ENCODE results near the gene CPZ.

Gene CPZ

GRCh38 chr4:8649631-8650361, 57.2 kb downstream of the CPZ start (continued):
- TF ChIP-seq, protein P1, sequence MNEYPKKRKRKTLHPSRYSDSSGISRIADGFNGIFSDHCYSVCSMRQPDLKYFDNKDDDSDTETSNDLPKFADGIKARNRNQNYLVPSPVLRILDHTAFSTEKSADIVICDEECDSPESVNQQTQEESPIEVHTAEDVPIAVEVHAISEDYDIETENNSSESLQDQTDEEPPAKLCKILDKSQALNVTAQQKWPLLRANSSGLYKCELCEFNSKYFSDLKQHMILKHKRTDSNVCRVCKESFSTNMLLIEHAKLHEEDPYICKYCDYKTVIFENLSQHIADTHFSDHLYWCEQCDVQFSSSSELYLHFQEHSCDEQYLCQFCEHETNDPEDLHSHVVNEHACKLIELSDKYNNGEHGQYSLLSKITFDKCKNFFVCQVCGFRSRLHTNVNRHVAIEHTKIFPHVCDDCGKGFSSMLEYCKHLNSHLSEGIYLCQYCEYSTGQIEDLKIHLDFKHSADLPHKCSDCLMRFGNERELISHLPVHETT (tag by site-specific recombination; IDR thresholded peaks at IDR 0.05): no peak
- TF ChIP-seq ZSCAN30 (tag by site-specific recombination; IDR thresholded peaks at IDR 0.05) (no peak), ZNF114 (tag by site-specific recombination; IDR thresholded peaks at IDR 0.05) (no peak)
- TF ChIP-seq, protein P2, sequence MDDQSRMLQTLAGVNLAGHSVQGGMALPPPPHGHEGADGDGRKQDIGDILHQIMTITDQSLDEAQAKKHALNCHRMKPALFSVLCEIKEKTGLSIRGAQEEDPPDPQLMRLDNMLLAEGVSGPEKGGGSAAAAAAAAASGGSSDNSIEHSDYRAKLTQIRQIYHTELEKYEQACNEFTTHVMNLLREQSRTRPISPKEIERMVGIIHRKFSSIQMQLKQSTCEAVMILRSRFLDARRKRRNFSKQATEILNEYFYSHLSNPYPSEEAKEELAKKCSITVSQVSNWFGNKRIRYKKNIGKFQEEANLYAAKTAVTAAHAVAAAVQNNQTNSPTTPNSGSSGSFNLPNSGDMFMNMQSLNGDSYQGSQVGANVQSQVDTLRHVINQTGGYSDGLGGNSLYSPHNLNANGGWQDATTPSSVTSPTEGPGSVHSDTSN (CRISPR knock-in tag; IDR thresholded peaks at IDR 0.05): no peak

GRCh38 chr4:8651661-8652180, 59.2 kb downstream of the CPZ start:
- TF ChIP-seq, protein P3, sequence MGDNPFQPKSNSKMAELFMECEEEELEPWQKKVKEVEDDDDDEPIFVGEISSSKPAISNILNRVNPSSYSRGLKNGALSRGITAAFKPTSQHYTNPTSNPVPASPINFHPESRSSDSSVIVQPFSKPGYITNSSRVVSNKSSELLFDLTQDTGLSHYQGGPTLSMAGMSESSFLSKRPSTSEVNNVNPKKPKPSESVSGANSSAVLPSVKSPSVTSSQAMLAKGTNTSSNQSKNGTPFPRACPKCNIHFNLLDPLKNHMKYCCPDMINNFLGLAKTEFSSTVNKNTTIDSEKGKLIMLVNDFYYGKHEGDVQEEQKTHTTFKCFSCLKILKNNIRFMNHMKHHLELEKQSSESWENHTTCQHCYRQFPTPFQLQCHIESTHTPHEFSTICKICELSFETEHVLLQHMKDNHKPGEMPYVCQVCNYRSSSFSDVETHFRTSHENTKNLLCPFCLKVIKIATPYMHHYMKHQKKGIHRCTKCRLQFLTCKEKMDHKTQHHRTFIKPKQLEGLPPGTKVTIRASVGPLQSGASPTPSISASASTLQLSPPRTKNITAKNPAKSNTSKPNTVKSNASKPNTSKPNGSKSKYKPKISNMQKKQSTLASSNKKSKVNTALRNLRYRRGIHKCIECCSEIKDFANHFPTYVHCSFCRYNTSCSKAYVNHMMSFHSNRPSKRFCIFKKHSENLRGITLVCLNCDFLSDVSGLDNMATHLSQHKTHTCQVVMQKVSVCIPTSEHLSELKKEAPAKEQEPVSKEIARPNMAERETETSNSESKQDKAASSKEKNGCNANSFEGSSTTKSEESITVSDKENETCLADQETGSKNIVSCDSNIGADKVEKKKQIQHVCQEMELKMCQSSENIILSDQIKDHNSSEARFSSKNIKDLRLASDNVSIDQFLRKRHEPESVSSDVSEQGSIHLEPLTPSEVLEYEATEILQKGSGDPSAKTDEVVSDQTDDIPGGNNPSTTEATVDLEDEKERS (tag by site-specific recombination; IDR thresholded peaks at IDR 0.05): no peak
- TF ChIP-seq, protein P4, sequence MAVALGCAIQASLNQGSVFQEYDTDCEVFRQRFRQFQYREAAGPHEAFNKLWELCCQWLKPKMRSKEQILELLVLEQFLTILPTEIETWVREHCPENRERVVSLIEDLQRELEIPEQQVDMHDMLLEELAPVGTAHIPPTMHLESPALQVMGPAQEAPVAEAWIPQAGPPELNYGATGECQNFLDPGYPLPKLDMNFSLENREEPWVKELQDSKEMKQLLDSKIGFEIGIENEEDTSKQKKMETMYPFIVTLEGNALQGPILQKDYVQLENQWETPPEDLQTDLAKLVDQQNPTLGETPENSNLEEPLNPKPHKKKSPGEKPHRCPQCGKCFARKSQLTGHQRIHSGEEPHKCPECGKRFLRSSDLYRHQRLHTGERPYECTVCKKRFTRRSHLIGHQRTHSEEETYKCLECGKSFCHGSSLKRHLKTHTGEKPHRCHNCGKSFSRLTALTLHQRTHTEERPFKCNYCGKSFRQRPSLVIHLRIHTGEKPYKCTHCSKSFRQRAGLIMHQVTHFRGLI (tag by site-specific recombination; IDR thresholded peaks at IDR 0.05): no peak
- TF ChIP-seq REPIN1 (tag by site-specific recombination; IDR thresholded peaks at IDR 0.05; ENCODE audit: low read depth) (no peak), ZXDB (tag by site-specific recombination; IDR thresholded peaks at IDR 0.05) (no peak), ZBTB17 (tag by site-specific recombination; IDR thresholded peaks at IDR 0.05) (no peak), ZNF148 (tag by site-specific recombination; IDR thresholded peaks at IDR 0.05; ENCODE audit: borderline replicate concordance) (no peak), ZNF544 (tag by site-specific recombination; IDR thresholded peaks at IDR 0.05) (no peak), ZNF433 (tag by site-specific recombination; IDR thresholded peaks at IDR 0.05; ENCODE audit: low read depth) (no peak)
- TF ChIP-seq, protein P5, sequence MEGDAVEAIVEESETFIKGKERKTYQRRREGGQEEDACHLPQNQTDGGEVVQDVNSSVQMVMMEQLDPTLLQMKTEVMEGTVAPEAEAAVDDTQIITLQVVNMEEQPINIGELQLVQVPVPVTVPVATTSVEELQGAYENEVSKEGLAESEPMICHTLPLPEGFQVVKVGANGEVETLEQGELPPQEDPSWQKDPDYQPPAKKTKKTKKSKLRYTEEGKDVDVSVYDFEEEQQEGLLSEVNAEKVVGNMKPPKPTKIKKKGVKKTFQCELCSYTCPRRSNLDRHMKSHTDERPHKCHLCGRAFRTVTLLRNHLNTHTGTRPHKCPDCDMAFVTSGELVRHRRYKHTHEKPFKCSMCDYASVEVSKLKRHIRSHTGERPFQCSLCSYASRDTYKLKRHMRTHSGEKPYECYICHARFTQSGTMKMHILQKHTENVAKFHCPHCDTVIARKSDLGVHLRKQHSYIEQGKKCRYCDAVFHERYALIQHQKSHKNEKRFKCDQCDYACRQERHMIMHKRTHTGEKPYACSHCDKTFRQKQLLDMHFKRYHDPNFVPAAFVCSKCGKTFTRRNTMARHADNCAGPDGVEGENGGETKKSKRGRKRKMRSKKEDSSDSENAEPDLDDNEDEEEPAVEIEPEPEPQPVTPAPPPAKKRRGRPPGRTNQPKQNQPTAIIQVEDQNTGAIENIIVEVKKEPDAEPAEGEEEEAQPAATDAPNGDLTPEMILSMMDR (tag by site-specific recombination; IDR thresholded peaks at IDR 0.05): no peak
- H3K4me3 ChIP-seq (ENCODE audit: low read depth, low read length): no peak overlapping the region
- H3K36me3 ChIP-seq (ENCODE audit: control insufficient read depth in 2 of 2, insufficient read depth in 1 of 2, low read length in 2 of 2): no peaks in the 10 kb centered on the region
- ChIA-PET POLR2A (no interaction called here), CTCF (no interaction called here)
- H3K27ac ChIP-seq (ENCODE audit: extremely low read depth, low read depth, low read length): no peak overlapping the region
- H3K4me1 ChIP-seq (ENCODE audit: control insufficient read depth, insufficient read depth, low read length): peaks cover 3% of the 10 kb centered on the region; the same call in 1 of the 2 replicates
- no peaks in the 10 kb centered on the region for H3K9me3 ChIP-seq (ENCODE audit: control insufficient read depth, insufficient read depth, low read depth, low read length)

All from HEK293 (cell line).